ENCODE results near the gene PDZD4.

The PDZD4 gene

GRCh38 chrX:153769865-153770600 is 60.3 kb downstream of the PDZD4 start:
- H3K27me3 ChIP-seq (ENCODE audit: control insufficient read depth, insufficient read depth, low read length) = no peaks in the 10 kb centered on the region
- H3K9me3 ChIP-seq (ENCODE audit: control insufficient read depth, insufficient read depth, low read length) = no peaks in the 10 kb centered on the region
- no peak overlapping the region for H3K9ac ChIP-seq (ENCODE audit: low read depth, low read length)
- H3K4me1 ChIP-seq (ENCODE audit: control insufficient read depth, insufficient read depth, low read length) = no peaks in the 10 kb centered on the region
- no peak overlapping the region for H3K4me3 ChIP-seq (ENCODE audit: low read depth, low read length)
- H3K36me3 ChIP-seq (ENCODE audit: control insufficient read depth, insufficient read depth, low read length) = no peaks in the 10 kb centered on the region

- Histone ChIP-seq H3K4me3 (ENCODE audit: low read depth, low read length) (no peak overlapping the region), H3K36me3 (ENCODE audit: control insufficient read depth, insufficient read depth, low read length) (no peaks in the 10 kb centered on the region), H3K27me3 (ENCODE audit: control insufficient read depth, insufficient read depth, low read length) (no peaks in the 10 kb centered on the region), H3K9me3 (ENCODE audit: control insufficient read depth, insufficient read depth, low read length) (no peaks in the 10 kb centered on the region), H3K4me1 (ENCODE audit: control insufficient read depth, insufficient read depth, low read length) (no peaks in the 10 kb centered on the region), H3K9ac (ENCODE audit: low read depth, low read length) (no peak overlapping the region)
Measured at GRCh38 chrX:153769158-153769864, 61.0 kb downstream of the PDZD4 start.

- no peaks in the 10 kb centered on the region for H3K4me1 ChIP-seq (ENCODE audit: control insufficient read depth, insufficient read depth, low read length)
- H3K36me3 ChIP-seq (ENCODE audit: control insufficient read depth, insufficient read depth, low read length) = no peaks in the 10 kb centered on the region
- no peak overlapping the region for H3K9ac ChIP-seq (ENCODE audit: low read depth, low read length)
- H3K9me3 ChIP-seq (ENCODE audit: control insufficient read depth, insufficient read depth, low read length) = no peaks in the 10 kb centered on the region
- no peak overlapping the region for H3K4me3 ChIP-seq (ENCODE audit: low read depth, low read length)
- no peaks in the 10 kb centered on the region for H3K27me3 ChIP-seq (ENCODE audit: control insufficient read depth, insufficient read depth, low read length)
Measured at GRCh38 chrX:153768311-153769157, 61.8 kb downstream of the PDZD4 start.

- Histone ChIP-seq H3K4me1 (ENCODE audit: control insufficient read depth, insufficient read depth, low read length) (no peaks in the 10 kb centered on the region), H3K9ac (ENCODE audit: low read depth, low read length) (no peak overlapping the region), H3K4me3 (ENCODE audit: low read depth, low read length) (no peak overlapping the region), H3K9me3 (ENCODE audit: control insufficient read depth, insufficient read depth, low read length) (peaks cover 5% of the 10 kb centered on the region), H3K27me3 (ENCODE audit: control insufficient read depth, insufficient read depth, low read length) (no peaks in the 10 kb centered on the region), H3K36me3 (ENCODE audit: control insufficient read depth, insufficient read depth, low read length) (no peaks in the 10 kb centered on the region)
Measured at GRCh38 chrX:153767674-153768055, 62.7 kb downstream of the PDZD4 start.

- H3K9ac ChIP-seq (ENCODE audit: low read depth, low read length) = no peak overlapping the region
Measured at GRCh38 chrX:153766871-153767673, 63.3 kb downstream of the PDZD4 start.

GRCh38 chrX:153766098-153766817 is 64.1 kb downstream of the PDZD4 start:
- no peak overlapping the region for H3K4me3 ChIP-seq (ENCODE audit: low read depth, low read length)
- H3K4me1 ChIP-seq (ENCODE audit: control insufficient read depth, insufficient read depth, low read length) = no peaks in the 10 kb centered on the region
- peaks cover 5% of the 10 kb centered on the region for H3K9me3 ChIP-seq (ENCODE audit: control insufficient read depth, insufficient read depth, low read length)
- no peaks in the 10 kb centered on the region for H3K36me3 ChIP-seq (ENCODE audit: control insufficient read depth, insufficient read depth, low read length)
- no peak overlapping the region for H3K9ac ChIP-seq (ENCODE audit: low read depth, low read length)
- no peaks in the 10 kb centered on the region for H3K27me3 ChIP-seq (ENCODE audit: control insufficient read depth, insufficient read depth, low read length)

More at GRCh38 chrX:153766871-153767673, 63.3 kb downstream of the PDZD4 start:
- H3K27me3 ChIP-seq (ENCODE audit: control insufficient read depth, insufficient read depth, low read length) = no peaks in the 10 kb centered on the region
- peaks cover 5% of the 10 kb centered on the region for H3K9me3 ChIP-seq (ENCODE audit: control insufficient read depth, insufficient read depth, low read length)
- H3K4me1 ChIP-seq (ENCODE audit: control insufficient read depth, insufficient read depth, low read length) = no peaks in the 10 kb centered on the region
- H3K4me3 ChIP-seq (ENCODE audit: low read depth, low read length) = no peak overlapping the region
- H3K36me3 ChIP-seq (ENCODE audit: control insufficient read depth, insufficient read depth, low read length) = no peaks in the 10 kb centered on the region

GRCh38 chrX:153765138-153766079 is 64.9 kb downstream of the PDZD4 start:
- no peak overlapping the region for H3K9ac ChIP-seq (ENCODE audit: low read depth, low read length)
- H3K9me3 ChIP-seq (ENCODE audit: control insufficient read depth, insufficient read depth, low read length) = peaks cover 5% of the 10 kb centered on the region
- no peak overlapping the region for H3K4me3 ChIP-seq (ENCODE audit: low read depth, low read length)
- H3K36me3 ChIP-seq (ENCODE audit: control insufficient read depth, insufficient read depth, low read length) = no peaks in the 10 kb centered on the region
- no peaks in the 10 kb centered on the region for H3K4me1 ChIP-seq (ENCODE audit: control insufficient read depth, insufficient read depth, low read length)
- H3K27me3 ChIP-seq (ENCODE audit: control insufficient read depth, insufficient read depth, low read length) = no peaks in the 10 kb centered on the region

- H3K4me3 ChIP-seq (ENCODE audit: low read depth, low read length) = no peak overlapping the region
- no peak overlapping the region for H3K9ac ChIP-seq (ENCODE audit: low read depth, low read length)
- H3K27me3 ChIP-seq (ENCODE audit: control insufficient read depth, insufficient read depth, low read length) = no peaks in the 10 kb centered on the region
- H3K4me1 ChIP-seq (ENCODE audit: control insufficient read depth, insufficient read depth, low read length) = no peaks in the 10 kb centered on the region
- no peaks in the 10 kb centered on the region for H3K36me3 ChIP-seq (ENCODE audit: control insufficient read depth, insufficient read depth, low read length)
- peaks cover 5% of the 10 kb centered on the region for H3K9me3 ChIP-seq (ENCODE audit: control insufficient read depth, insufficient read depth, low read length)
Measured at GRCh38 chrX:153764786-153765137, 65.6 kb downstream of the PDZD4 start.

GRCh38 chrX:153763989-153764755 is 66.2 kb downstream of the PDZD4 start, which contains the start of gene PLXNB3:
Gene PLXNB3, plus strand, starts transcription at chrX:153764249. Its CDS starts 1,287 bp downstream, at chrX:153765536.
- H3K4me1 ChIP-seq (ENCODE audit: control insufficient read depth, insufficient read depth, low read length) = no peaks in the 10 kb centered on the region
- no peaks in the 10 kb centered on the region for H3K27me3 ChIP-seq (ENCODE audit: control insufficient read depth, insufficient read depth, low read length)
- H3K9ac ChIP-seq (ENCODE audit: low read depth, low read length) = no peak within 1 kb of the TSS
- peaks cover 5% of the 10 kb centered on the region for H3K9me3 ChIP-seq (ENCODE audit: control insufficient read depth, insufficient read depth, low read length)
- no peaks in the 10 kb centered on the region for H3K36me3 ChIP-seq (ENCODE audit: control insufficient read depth, insufficient read depth, low read length)
- no peak within 1 kb of the TSS for H3K4me3 ChIP-seq (ENCODE audit: low read depth, low read length)
